HCT116 (cell line): ENCODE results near the gene EPHA10.

Source experiments
- CTCF ChIP-seq, 3 experiments: fragments of 200-600 bp in 1 of 3; sonication (generic) in 1 of 3; IDR thresholded peaks in 2 of 3; conservative IDR thresholded peaks in 1 of 3; 2 replicates each; pipeline ENCODE4 v1.5.1; 2012 to 2017; ENCODE audit warnings: low read depth in 2 of 3, low read length in 2 of 3, antibody characterized with exemption in 1 of 3, borderline replicate concordance in 1 of 3, control low read depth in 1 of 3, mild to moderate bottlenecking in 1 of 3, mixed read lengths in 1 of 3, mixed run types in 1 of 3, moderate library complexity in 1 of 3; ENCODE audit not compliant: insufficient read depth in 1 of 3
- EZH2 ChIP-seq: fragments of 200-600 bp; sonication (generic); IDR thresholded peaks from 2 replicates; pipeline ENCODE4 v1.6.1; 2017; ENCODE audit warnings: antibody characterized with exemption, mixed run types
- JUND ChIP-seq: IDR thresholded peaks from 2 replicates; pipeline ENCODE4 v1.6.1; 2012
- POLR2A ChIP-seq: IDR thresholded peaks from 2 replicates; pipeline ENCODE4 v1.7.0; 2011; ENCODE audit warnings: borderline replicate concordance; ENCODE audit not compliant: insufficient read depth, insufficient read length; ENCODE audit errors: extremely low read depth
- TCF7L2 ChIP-seq: IDR thresholded peaks from 2 replicates; pipeline ENCODE4 v1.7.0; 2011; ENCODE audit warnings: borderline replicate concordance, inconsistent platforms; ENCODE audit not compliant: insufficient read depth, insufficient read length; ENCODE audit errors: extremely low read depth

GRCh38 chr1:37673920-37674319 is 91.0 kb downstream of the EPHA10 start:
- TF ChIP-seq POLR2A (no peak), CTCF (IDR thresholded peaks at IDR 0.05 in 2 of 3, conservative IDR thresholded peaks at IDR 0.05 in 1 of 3; ENCODE audit: borderline replicate concordance in 1 of 3, insufficient read depth in 1 of 3, low read depth in 2 of 3, low read length in 2 of 3) (no peak), EZH2 (no peak), JUND (no peak), TCF7L2 (no peak)
